GM21423 (cell line): ENCODE measurements around the gene TMEM88.
"Not testable (repeated sequence)": the region's sequence is repeated elsewhere in the genome, so short reads cannot be mapped to it uniquely, and the experiment has no call there.

Experiments used
- ATAC-seq: cut with Tn5 transposase; IDR thresholded peaks from one replicate; pipeline ENCODE4 v1.9.1; 2021; ENCODE audit warnings: mild to moderate bottlenecking, moderate library complexity; ENCODE audit not compliant: unreplicated experiment

The TMEM88 gene

DNA sequence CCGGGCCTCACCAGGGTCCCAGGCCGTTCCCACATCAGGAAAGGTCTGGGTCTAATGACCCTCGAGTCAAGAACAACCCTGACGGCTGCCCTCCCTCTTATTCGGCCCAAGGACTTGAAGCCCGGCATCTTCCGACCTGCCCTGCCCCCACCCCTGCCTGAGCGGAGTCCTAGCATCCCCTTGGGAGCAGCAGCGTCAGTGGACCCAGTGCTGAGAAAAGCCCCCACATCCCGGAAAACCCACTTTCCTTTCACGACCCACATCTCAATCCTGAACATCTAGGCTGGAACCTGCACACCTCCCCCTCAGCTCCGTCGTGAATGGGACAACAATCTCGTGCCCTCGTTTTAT, 769 bp downstream of the TMEM88 start:
- no peak for ATAC-seq

DNA sequence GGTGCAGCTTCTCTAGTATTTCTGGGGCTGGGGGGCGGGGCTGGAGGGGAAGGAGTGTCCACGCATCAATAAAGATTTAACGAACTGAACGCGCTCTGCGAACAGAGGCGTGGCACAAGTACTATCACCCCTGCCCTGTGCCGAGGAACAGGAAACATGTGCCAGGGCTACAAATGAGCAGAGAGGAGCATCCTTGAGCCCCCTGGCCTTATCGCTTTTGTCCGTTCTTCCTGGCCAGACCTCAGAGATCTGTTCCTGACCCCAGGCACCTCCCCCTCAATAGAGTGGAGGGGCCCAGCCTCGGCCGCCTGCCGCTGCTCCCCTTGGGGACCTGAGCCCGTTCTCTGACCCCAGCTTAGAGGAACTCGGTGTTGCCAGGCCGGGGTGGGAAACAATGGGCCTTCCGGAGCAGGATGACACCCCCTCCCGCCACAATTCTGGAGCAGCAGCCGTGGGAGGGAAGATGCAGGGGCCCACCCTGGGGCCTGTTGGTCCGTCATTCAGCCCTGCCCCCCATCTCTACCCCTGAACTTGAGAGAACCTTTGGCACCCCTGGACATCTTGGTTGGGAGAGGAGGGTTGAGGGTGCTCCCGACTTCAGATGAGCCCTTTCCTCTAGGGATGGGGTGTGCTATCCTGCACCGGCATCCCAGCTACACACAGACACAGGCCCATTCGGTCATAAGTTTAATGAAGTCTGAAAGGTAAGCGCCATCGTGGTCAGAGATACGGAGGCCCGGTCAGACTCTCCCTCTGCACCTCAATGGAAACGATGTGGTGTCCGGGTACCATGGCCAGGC, 1.3 kb downstream of the TMEM88 start:
- no peak for ATAC-seq

DNA sequence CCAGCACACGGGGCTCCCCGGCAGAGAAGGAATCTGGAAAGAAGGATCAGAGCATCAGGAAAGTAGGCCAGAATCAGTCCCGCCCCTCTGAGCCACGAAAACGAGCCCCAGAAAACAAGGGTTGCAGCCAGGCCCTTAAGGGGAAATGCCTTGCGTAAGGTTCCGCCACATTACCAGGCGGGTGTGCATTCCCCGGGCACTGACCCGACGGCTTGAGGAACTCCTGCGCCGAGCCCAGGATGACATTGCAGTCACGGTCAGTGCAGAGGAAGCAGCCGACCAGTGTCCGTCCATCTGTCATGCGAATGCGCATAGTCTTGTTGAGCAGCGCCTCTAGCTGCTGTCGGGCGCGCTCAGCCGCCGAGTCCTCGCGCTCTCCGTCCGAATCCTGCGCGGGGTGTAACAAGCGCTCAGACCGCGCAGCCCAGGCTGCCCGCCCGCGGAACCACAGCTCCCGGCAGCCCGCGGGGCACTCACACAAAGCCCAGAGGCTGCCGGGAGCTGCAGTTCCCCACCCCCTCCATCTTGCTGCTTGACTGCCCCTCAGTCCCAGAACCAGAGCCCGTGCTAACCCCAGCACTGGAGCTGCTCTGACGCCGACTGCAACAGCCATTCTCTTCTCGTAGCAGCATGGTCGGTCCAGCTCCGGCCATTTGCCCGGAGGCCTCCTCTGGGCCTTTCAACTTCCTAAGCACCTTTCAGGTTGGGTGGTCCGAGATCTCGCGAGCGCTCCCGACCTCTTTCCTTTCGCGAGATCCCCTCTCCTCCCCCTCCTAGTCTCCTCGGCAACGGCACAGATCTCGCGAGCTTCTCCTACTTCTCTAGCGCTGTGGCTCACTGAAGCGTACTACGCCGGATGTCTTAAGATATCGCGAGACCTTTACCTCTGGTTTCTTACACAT, 2.2 kb downstream of the TMEM88 start, which contains the start of gene NAA38:
NAA38 (minus strand) TSS at position 749 of the 902 bp plus-strand sequence; CDS start at position 653, 96 bp downstream.
- peak; percentile 72 for ATAC-seq

DNA sequence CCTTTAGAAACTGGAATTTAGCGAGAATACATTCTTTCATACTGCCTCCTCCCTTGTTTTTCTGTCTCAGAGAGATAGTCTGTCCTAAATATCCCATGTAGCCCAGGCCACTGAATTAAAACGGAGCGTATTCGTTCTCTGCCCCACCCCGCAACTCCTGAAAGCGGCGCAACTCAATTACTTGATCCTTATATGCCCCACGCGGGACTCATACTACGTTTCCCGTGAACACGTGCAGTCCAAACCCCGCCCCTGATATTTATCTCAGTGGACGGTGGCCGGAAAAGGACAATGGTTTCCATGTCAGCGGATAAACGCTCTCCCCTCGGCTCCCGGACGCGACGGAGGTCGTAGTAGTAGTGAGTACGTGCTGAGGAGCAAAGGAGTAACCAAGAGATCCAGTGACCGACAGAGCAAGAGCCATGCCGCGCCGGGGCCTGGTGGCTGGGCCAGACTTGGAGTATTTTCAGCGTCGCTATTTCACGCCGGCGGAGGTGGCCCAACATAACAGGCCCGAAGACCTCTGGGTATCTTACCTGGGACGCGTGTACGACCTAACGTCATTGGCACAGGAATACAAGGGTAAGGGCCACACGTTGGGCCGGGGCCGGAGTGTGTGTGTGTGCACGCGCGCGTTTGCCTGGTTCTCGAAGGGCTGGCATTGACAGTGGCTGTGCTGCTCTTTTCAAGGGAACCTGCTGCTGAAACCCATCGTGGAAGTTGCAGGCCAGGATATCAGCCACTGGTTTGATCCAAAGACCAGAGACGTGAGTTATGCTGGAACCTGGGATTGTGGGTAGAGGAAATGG, 3.1 kb downstream of the TMEM88 start, which contains the start of gene CYB5D1:
CYB5D1 (plus strand) TSS at position 291 of the 809 bp plus-strand sequence; CDS start at position 423, 132 bp downstream.
- ATAC-seq = peak; percentile 43

DNA sequence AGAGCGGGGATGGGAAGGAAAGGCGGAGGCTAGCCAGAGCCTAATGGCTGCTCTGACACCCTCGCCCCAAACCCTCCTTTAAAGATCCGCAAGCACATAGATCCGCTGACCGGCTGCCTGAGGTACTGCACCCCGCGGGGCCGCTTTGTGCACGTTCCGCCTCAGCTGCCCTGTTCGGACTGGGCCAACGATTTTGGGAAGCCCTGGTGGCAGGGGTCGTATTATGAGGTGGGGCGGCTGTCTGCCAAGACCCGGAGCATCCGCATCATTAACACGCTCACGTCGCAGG, 3.6 kb downstream of the TMEM88 start:
- ATAC-seq = no peak

DNA sequence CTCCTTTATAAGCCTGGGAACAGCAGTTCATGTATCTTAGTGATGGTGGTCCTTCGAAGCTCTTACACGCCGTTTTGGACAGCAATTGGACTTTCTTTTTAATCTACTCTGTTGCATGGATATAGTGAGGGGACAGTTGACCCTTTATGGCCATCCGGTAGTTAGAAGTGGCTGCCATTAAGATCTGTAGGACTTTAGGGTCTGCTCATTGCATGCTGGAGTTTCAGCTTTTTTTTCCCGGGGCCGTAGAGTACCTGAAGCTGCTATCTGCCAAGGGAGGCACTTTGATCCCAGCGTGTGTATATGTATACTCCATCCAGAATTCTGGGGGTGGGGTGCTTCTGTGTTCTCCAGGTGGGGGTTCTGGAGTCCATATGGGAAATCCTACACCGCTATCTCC, 4.2 kb downstream of the TMEM88 start:
- ATAC-seq = no peak

DNA sequence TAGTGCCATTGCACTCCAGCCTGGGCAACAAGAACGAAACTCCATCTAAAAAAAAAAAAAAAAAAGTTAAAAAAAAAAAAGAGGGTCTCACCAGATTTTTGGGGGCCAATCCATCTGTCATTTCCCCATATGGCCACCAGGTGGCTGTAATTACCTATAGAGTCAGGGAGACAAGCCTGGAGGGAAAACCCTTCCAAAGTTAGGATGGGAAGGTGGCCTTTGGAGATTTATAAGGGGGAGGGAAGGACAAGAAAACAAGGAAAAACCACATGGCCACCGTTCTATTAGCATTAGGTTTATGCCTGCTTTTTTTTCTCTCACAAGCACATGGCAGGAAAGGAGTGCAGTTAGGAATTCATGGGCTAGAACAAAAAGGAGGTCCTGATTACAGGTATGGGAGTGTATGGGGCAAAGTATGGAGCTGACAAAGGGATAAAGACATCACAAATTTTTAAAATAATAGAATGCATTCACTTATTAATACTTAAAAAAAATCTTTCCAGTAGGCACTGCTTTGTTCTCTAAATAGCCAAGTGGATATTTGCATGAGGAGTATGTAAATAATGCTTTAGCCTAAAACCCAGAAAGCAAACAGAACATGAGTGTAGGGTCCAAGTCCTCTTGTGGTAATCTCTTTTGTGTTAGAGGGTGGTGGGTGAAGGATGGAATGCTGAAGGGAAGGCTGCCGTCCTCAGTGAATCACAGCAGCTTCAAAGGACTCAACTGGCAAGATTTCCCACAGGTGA, 8.0 kb downstream of the TMEM88 start:
- no peak for ATAC-seq

DNA sequence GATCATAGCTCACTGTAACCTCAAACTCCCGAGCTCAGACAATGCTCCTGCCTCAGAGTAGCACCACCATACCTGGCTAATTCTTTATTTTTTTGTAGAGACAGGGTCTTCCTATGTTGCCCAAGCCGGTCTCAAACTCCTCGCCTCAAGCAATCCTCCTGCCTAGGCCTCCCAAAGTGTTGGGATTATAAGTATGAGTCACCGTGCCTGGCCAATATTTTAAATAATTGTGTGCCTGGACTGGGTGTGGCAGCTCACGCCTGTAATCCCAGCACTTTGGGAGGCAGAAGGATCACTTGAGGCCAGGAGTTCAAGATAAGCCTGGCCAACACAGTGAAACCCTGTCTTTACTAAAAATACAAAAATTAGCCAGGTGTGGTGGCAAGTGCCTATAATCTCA, 9.5 kb downstream of the TMEM88 start:
- ATAC-seq = not testable (repeated sequence)

DNA sequence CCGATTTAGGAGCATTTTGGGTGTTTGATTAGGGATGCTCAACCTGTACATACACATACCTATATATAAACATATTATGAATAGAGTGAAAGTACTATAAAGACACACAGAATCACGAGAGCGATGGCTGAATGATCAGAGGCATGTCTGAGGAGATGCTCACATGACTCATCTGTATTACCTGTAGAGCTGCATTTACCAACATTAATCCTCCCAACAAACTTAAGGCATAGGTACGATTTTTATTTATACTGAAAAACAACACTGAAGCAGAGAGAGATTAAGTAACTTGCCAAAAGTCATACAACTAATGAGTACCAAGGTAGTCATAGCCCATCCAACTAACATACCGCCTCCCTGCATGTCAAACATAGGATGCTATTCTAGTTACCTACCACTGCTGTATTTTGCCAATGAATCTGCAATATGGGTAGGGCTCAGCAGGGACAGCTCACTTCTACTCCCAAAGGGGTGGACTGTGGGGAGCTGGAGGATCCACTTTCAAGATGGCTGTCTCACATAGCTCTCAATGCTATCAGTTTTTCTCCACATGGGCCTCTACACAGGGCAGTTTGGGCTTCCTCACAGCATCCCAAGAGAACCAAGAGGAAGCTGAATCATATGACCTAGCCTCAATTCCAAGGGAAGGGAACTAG, 10.3 kb downstream of the TMEM88 start:
- no peak for ATAC-seq

DNA sequence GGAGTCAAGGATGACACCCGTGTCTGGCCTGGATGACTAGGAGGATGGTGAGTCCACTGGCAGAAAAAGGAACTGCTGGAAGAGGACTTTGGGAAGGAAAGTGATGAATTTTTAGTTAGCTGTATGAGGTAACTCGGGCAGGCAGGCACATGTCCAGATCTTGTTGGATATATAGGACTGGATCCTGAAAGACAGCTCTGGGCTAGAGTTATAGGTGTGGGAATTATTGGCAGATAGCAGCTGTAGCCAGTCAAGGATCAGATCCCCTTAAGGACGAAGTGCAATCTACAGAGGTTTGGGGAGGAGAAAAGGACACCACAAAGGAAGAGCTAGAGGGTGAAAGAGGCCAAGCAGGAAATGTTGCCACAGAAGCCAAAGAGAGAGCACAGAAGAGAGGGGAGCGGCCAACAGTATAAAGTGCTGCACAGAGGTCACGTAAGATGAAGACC, 13.0 kb downstream of the TMEM88 start:
- ATAC-seq = no peak

DNA sequence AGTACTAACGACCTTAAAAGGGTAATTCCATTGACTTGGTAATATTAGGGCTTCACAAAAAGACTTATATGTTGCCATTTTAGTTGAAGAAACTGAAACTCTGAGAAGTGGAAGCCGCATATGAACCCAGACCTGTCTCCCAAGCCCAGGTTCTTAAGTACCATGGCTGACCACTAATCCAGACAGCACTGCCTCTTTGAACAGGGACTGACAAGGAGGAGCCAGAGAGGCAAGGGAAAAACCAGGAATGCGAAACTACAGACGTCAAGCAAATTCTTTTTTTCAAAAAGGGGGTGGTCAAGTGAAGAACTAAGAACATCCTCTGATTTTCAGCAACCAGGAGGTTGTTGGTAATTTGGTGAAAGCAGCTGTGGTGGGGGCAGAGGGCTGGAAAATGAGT, 18.2 kb downstream of the TMEM88 start:
- no peak for ATAC-seq

DNA sequence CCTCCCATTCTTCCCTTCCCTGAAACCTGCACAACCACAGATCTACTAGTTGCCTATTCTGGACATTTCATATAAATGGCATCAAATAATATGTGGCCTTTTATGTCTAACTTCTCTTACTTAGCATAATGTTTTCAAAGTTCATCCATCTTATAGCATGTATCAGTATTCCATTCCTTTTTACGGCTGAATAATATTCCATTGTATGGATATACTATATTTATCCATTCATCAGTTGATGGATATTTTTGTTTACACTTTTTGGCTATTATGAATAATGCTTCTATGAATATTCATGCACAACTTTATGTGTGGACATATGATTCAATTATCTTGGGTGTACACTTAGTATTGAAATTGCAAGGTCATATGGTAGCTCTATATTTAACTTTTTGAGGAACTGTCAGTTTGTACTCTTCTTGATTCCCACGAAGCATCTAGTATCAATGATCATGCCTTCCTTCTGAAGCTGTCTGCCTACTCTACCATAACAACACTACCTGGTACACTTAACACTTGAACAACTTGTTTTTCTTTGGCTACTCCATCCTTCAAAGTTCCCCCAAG, 21.0 kb downstream of the TMEM88 start:
- no peak for ATAC-seq

DNA sequence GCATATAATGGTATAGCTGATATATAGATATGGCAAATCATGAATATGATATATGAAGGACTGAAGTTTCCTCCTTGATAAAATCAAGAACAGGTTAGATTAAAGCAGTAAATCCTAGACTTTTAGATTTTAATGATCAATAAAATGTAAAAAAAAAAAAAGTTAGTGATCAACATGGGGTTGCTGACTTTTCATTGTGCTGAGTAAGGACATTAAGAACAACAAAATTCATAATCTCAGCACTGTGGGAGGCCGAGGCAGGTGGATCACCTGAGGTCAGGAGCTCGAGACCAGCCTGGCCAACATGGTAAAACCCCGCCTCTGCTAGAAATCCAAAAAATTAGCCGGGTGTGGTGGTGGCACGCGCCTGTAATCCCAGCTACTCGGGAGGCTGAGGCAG, 23.4 kb downstream of the TMEM88 start:
- no peak for ATAC-seq

DNA sequence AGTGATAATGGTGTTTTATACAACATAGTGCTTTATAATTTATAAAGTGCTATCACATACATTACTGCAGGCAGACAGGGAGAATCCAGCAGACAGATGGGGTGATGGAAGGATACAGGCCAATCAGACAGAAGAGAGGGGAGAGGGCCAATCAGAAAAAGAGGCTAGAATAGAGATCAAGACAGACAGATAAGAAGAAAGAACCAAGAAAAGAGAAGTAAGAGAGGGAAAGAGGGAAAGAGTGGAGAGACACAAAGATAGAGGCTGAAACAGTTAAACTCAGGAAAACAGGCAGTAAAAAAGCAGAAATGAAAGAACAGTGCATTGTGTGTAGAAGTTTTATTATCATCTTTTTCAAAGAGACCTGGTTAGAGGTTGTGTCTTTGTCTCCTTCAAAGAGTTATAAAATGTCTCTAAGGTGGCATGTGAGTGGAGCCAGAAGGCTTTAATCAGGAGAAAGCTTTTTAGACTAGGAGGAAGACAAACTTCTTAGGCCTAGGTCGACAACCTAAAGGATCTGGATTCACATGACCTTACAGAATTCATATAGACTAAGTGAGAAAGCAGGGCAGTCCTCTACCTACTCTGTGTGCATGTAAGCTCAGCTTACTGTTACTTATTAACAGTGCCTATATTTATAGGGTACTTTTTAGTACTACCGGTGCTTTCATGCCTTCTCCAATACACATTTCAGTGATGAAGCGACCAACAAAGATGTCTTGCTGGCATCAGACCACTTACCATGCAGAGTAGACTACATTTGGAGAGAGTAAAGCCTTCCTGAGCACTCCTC, 25.4 kb downstream of the TMEM88 start:
- ATAC-seq = no peak

DNA sequence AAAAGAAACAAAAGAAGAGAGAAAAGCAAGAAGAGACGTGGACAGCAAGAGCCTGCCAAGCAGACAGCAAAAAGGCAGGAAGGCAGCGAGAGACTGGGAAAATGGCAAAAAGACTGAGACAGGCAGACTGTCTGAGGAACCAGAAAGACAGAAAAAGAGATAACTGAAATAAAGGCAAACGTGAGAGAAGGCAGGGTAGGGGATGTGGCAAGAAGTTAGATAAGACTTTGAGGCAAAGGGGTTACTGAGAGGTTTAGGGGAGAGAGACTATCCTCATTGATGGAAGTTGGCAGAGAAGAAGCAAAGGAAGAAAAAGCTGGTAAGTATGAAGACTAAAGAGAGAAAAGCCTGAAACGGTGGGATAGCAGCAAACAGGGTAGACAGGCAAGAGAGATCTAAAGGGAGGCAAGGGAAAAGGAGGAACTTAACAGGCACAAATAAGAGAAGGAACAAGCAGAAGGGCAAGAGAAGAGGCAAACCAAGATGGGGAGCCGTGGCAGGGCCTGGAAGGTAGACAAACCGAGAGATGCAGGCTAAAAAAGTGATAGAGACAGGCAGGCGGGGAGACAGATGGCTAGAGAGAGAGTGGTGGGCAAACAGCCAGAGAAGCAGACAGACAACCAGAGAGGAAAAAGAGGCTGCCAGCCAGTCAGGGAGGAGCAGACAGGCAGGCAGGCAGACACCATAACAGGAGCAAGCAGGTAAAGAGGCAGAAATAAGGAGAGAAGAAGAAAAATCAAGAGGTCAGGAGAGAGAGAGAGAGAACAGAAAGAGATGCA, 26.6 kb downstream of the TMEM88 start:
- ATAC-seq = no peak

DNA sequence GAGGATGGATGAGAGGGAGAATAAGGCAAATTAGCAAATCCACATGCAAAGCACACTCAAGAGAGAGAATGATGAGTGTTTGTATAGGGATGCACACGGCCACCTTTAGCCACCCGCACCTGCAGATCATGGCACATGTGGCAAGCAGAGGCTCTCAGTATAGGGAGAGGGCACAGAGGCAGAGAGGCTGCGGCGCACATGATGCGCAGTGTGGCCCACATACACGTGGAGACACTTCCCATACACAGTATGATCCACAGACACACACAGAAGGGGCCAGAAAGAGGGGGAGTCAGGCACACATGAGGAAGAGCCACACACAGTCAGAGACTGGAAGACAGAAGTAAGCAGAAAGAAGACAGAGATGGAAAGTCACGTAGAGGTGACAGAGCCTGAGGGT, 27.2 kb downstream of the TMEM88 start:
- ATAC-seq = no peak

DNA sequence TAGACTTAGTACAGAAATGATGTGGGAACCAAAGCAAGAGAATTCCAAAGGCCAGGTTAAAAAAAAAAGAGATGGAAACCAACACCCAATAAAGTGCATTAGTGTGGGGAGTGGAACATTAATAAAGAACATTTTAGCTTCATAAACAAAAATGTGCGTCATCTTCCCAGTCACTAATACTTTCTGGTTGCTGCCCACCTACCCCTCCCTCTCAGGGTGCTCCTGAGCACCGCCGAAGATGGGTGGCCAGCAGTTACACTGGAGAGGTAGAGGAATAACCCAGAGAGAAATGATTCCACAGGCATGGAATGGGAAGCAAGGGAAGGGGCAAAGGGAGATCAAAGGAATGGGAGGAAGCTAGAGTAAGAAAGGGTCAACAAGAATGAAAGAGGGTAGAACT, 27.8 kb downstream of the TMEM88 start:
- no peak for ATAC-seq

DNA sequence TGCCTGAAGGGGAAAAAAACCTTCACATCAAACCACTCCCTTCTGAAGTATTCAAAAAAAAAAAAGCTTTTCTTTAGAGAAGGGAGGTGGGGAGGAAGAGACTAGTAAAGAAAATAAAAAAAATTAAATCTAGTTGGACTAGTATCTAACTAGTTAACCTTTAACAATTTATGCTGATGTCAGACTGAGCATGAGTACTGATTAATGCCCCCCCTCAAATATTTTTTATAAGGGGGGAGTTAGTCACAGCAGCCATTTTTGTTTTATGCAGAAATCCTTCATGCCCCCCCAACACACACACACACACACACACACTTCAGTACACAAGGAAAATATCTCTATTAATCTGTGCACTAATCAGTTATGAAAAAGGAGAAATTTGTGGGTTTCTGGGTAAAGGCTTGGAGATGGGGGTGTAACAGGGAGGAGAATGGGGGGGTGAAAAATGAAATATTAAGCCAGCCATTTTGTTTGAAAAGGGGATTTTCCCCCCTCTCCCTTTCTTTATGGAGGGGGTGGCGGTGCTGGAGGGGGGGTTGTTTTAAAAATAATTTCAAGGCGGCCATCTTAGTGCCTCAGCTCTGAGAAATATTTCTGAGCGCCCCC, 29.0 kb downstream of the TMEM88 start:
- no peak for ATAC-seq
